ENCODE data around the gene SUN2.

Gene SUN2

GRCh38 chr22:38745676-38746460 is 9.9 kb downstream of the SUN2 start:
- H3K4me1 ChIP-seq (ENCODE audit: low read length) = peaks cover 10% of the 10 kb centered on the region
- H3K36me3 ChIP-seq (replicated peaks; ENCODE audit: insufficient read depth, low read length) = peaks cover 37% of the 10 kb centered on the region
- peaks cover 16% of the 10 kb centered on the region; the same call in 1 of the 2 replicates for H3F3A ChIP-seq (ENCODE audit: insufficient read depth, low read length)
- DNase-seq = no peak
- no peaks in the 10 kb centered on the region for H3K9me3 ChIP-seq (replicated peaks; ENCODE audit: insufficient read depth, low read length)
- H3K9ac ChIP-seq (ENCODE audit: low read length) = no peak overlapping the region
- H2AFZ ChIP-seq (ENCODE audit: low read length) = no peak overlapping the region
- no peak overlapping the region for H3K4me2 ChIP-seq (ENCODE audit: low read depth, low read length)
- peaks cover 71% of the 10 kb centered on the region for H3K79me2 ChIP-seq (ENCODE audit: low read length)
- H3K4me3 ChIP-seq (ENCODE audit: low read length) = no peak overlapping the region
- H4K20me1 ChIP-seq (ENCODE audit: insufficient read depth, low read length) = no peaks in the 10 kb centered on the region
- no peaks in the 10 kb centered on the region for H3K9me2 ChIP-seq (replicated peaks; ENCODE audit: insufficient read depth, low read length)
- TF ChIP-seq, protein P1, sequence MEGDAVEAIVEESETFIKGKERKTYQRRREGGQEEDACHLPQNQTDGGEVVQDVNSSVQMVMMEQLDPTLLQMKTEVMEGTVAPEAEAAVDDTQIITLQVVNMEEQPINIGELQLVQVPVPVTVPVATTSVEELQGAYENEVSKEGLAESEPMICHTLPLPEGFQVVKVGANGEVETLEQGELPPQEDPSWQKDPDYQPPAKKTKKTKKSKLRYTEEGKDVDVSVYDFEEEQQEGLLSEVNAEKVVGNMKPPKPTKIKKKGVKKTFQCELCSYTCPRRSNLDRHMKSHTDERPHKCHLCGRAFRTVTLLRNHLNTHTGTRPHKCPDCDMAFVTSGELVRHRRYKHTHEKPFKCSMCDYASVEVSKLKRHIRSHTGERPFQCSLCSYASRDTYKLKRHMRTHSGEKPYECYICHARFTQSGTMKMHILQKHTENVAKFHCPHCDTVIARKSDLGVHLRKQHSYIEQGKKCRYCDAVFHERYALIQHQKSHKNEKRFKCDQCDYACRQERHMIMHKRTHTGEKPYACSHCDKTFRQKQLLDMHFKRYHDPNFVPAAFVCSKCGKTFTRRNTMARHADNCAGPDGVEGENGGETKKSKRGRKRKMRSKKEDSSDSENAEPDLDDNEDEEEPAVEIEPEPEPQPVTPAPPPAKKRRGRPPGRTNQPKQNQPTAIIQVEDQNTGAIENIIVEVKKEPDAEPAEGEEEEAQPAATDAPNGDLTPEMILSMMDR (IDR thresholded peaks at IDR 0.05; ENCODE audit: low read length) = no peak
- TF ChIP-seq EZH2phosphoT487 (IDR thresholded peaks at IDR 0.05; ENCODE audit: low read length) (no peak), EZH2 (optimal IDR thresholded peaks at IDR 0.05; ENCODE audit: low read depth, low read length) (no peak)
- H3K27me3 ChIP-seq (replicated peaks; ENCODE audit: insufficient read depth, low read length) = no peaks in the 10 kb centered on the region
- H3K27ac ChIP-seq (ENCODE audit: low read length) = no peak overlapping the region

- H4K20me1 ChIP-seq (ENCODE audit: insufficient read depth, low read length) = no peaks in the 10 kb centered on the region
- 0 out of 2 replicates have a peak, but pooled peaks cover under 1% of the 10 kb centered on the region for H3K4me1 ChIP-seq (ENCODE audit: low read length)
- no peak overlapping the region for H3K4me3 ChIP-seq (ENCODE audit: low read length)
- no peak overlapping the region for H2AFZ ChIP-seq (ENCODE audit: low read length)
- H3K9me2 ChIP-seq (replicated peaks; ENCODE audit: insufficient read depth, low read length) = no peaks in the 10 kb centered on the region
- no peak for DNase-seq
- H3F3A ChIP-seq (ENCODE audit: insufficient read depth, low read length) = peaks cover 15% of the 10 kb centered on the region; the same call in 1 of the 2 replicates
- no peaks in the 10 kb centered on the region for H3K9me3 ChIP-seq (replicated peaks; ENCODE audit: insufficient read depth, low read length)
- no peak overlapping the region for H3K27ac ChIP-seq (ENCODE audit: low read length)
- H3K36me3 ChIP-seq (replicated peaks; ENCODE audit: insufficient read depth, low read length) = peaks cover 28% of the 10 kb centered on the region
- no peak overlapping the region for H3K4me2 ChIP-seq (ENCODE audit: low read depth, low read length)
- TF ChIP-seq EZH2phosphoT487 (IDR thresholded peaks at IDR 0.05; ENCODE audit: low read length) = no peak
- no peak for TF ChIP-seq EZH2 (optimal IDR thresholded peaks at IDR 0.05; ENCODE audit: low read depth, low read length)
- H3K9ac ChIP-seq (ENCODE audit: low read length) = no peak overlapping the region
- H3K27me3 ChIP-seq (replicated peaks; ENCODE audit: insufficient read depth, low read length) = no peaks in the 10 kb centered on the region
- peaks cover 66% of the 10 kb centered on the region for H3K79me2 ChIP-seq (ENCODE audit: low read length)
Measured at GRCh38 chr22:38744981-38745380, 10.8 kb downstream of the SUN2 start.

- no peak overlapping the region for H3K9ac ChIP-seq (ENCODE audit: low read length)
Measured at GRCh38 chr22:38742176-38742942, 13.4 kb downstream of the SUN2 start.

More at GRCh38 chr22:38742176-38742942, 13.4 kb downstream of the SUN2 start:
- no peak for DNase-seq
- peaks cover 63% of the 10 kb centered on the region for H3K79me2 ChIP-seq (ENCODE audit: low read length)
- peaks cover 32% of the 10 kb centered on the region for H3F3A ChIP-seq (ENCODE audit: insufficient read depth, low read length)
- TF ChIP-seq, protein P1 (IDR thresholded peaks at IDR 0.05; ENCODE audit: low read length) = no peak
- TF ChIP-seq EZH2 (optimal IDR thresholded peaks at IDR 0.05; ENCODE audit: low read depth, low read length) = no peak
- H3K4me3 ChIP-seq (ENCODE audit: low read length) = no peak overlapping the region
- no peaks in the 10 kb centered on the region for H3K9me2 ChIP-seq (replicated peaks; ENCODE audit: insufficient read depth, low read length)
- H3K36me3 ChIP-seq (replicated peaks; ENCODE audit: insufficient read depth, low read length) = peaks cover 34% of the 10 kb centered on the region
- H3K4me2 ChIP-seq (ENCODE audit: low read depth, low read length) = no peak overlapping the region
- H4K20me1 ChIP-seq (ENCODE audit: insufficient read depth, low read length) = no peaks in the 10 kb centered on the region
- H3K9me3 ChIP-seq (replicated peaks; ENCODE audit: insufficient read depth, low read length) = no peaks in the 10 kb centered on the region
- H2AFZ ChIP-seq (ENCODE audit: low read length) = no peak overlapping the region
- no peaks in the 10 kb centered on the region for H3K27me3 ChIP-seq (replicated peaks; ENCODE audit: insufficient read depth, low read length)
- no peaks in the 10 kb centered on the region for H3K4me1 ChIP-seq (ENCODE audit: low read length)
- no peak overlapping the region for H3K27ac ChIP-seq (ENCODE audit: low read length)

Measured in MM.1S (cell line).